ENCODE measurements around the gene GPR3.
A peak's percentile ranks its signal among the peaks of the same experiment; 100 is the strongest.

GPR3 gene

DNA sequence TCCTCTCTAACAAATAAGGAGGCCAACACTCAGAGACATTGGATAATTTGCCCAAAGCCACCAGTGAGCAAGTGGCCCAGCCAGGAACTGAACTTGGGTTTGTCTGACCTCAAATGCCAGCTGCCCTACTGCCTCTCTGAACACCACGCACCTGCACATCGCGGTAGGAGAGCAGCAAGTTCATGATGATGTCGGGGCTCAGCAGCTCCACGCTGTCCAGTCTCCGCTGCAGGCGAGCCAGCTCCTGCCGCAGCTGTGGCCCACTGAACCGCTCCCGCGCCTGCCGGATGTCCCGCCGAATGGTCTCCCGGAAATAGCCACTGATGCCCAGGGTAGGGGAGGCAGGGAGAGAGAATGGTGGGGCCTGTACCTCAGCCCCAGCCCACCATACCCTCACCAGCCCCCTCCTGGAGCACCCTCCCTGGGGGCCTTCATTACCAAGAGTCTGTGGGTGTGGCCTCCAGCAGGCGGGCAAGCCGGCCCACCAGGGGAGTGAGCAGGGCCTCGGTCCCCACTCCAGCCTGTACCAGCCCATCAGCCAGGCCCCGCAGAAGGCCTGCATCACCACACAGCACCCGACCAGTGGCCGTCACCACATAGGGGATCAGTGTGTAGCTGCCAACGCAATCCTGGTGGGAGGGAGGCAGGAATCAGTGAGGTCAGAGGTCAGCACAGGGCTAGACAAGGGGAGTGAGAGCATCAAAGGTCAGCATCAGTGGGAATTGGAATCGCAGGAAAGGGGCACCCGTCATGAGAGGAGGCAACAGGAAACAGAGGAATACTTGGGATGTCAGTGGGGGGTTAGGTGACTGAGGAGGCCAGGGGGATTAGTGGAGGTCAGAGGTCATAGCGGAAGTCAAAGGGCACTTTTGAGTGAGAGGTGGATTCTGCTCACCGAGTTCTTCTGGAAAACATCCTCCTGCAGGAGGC is 28.4 kb upstream of the GPR3 start:
- Histone ChIP-seq H3K27ac (ENCODE audit: low read length) (no peak overlapping the region), H2AFZ (ENCODE audit: low read depth, low read length) (no peak overlapping the region), H3K9me3 (ENCODE audit: insufficient read depth, low read length, severe bottlenecking) (no peaks in the 10 kb centered on the region), H3K4me2 (ENCODE audit: insufficient read depth, low read length) (no peak overlapping the region), H3K4me1 (ENCODE audit: insufficient read depth, low read length) (peaks cover 27% of the 10 kb centered on the region), H3K9ac (ENCODE audit: low read depth, low read length) (no peak overlapping the region), H3K4me3 (ENCODE audit: low read depth in 1 of 2, low read length in 2 of 2) (no peak overlapping the region), H3K79me2 (ENCODE audit: insufficient read depth, low read length) (no peaks in the 10 kb centered on the region), H3K27me3 (ENCODE audit: insufficient read depth, low read length, poor library complexity) (peaks cover 25% of the 10 kb centered on the region), H3K36me3 (ENCODE audit: insufficient read depth, low read length) (no peaks in the 10 kb centered on the region), H4K20me1 (ENCODE audit: insufficient read depth, low read length) (no peaks in the 10 kb centered on the region)
- TF ChIP-seq, protein P1, sequence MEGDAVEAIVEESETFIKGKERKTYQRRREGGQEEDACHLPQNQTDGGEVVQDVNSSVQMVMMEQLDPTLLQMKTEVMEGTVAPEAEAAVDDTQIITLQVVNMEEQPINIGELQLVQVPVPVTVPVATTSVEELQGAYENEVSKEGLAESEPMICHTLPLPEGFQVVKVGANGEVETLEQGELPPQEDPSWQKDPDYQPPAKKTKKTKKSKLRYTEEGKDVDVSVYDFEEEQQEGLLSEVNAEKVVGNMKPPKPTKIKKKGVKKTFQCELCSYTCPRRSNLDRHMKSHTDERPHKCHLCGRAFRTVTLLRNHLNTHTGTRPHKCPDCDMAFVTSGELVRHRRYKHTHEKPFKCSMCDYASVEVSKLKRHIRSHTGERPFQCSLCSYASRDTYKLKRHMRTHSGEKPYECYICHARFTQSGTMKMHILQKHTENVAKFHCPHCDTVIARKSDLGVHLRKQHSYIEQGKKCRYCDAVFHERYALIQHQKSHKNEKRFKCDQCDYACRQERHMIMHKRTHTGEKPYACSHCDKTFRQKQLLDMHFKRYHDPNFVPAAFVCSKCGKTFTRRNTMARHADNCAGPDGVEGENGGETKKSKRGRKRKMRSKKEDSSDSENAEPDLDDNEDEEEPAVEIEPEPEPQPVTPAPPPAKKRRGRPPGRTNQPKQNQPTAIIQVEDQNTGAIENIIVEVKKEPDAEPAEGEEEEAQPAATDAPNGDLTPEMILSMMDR (IDR thresholded peaks at IDR 0.05; ENCODE audit: borderline replicate concordance, extremely low read depth, low read length, poor library complexity, severe bottlenecking): no peak
- no peak for TF ChIP-seq EZH2 (IDR thresholded peaks at IDR 0.05; ENCODE audit: borderline replicate concordance, low read depth, low read length, severe bottlenecking)
- no peak for ATAC-seq (ENCODE audit: insufficient read depth, low read depth)
- DNase-seq: no peak

DNA sequence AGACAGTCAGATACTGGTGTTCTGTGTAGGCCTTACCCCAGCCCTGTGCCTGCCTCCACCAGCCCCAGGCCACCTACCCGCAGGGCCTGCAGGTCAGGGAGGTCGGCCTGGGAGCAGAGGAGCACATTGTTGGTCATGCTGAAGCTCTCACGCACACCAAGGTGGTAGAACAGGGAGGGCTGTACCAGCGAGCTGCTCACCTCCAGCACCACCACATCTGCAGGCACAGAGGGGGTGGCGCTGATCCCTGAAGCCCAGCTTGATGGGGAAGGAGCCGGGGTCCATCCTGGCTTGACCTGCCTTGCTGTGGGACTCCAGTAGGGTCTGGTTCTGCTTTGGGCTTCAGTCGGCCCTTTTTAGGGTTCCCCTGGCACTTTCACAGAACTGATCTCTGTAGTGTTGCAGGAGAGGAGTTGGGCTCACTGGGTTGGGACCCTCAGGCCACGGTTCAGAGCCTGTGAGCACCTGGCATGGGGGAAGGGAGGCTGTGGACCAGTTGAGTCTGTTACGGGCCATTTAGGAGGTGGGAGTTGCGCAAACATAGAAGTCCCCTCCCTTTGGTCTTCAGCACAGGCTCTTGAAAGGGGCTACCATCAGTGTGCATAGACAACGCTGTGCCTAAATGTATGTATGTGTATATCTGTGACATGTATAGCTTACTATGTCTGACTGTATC is 27.6 kb upstream of the GPR3 start:
- TF ChIP-seq EZH2 (IDR thresholded peaks at IDR 0.05; ENCODE audit: borderline replicate concordance, low read depth, low read length, severe bottlenecking): no peak
- TF ChIP-seq, protein P1 (IDR thresholded peaks at IDR 0.05; ENCODE audit: borderline replicate concordance, extremely low read depth, low read length, poor library complexity, severe bottlenecking): no peak
- Histone ChIP-seq H3K4me3 (ENCODE audit: low read depth in 1 of 2, low read length in 2 of 2) (peak overlapping the region in 1 of 2 experiments; percentile 58; a peak in 2 of 4 replicates), H3K36me3 (ENCODE audit: insufficient read depth, low read length) (no peaks in the 10 kb centered on the region), H3K9me3 (ENCODE audit: insufficient read depth, low read length, severe bottlenecking) (no peaks in the 10 kb centered on the region), H3K4me2 (ENCODE audit: insufficient read depth, low read length) (peak overlapping the region; percentile 82), H3K4me1 (ENCODE audit: insufficient read depth, low read length) (peaks cover 27% of the 10 kb centered on the region), H3K27me3 (ENCODE audit: insufficient read depth, low read length, poor library complexity) (peaks cover 28% of the 10 kb centered on the region), H3K9ac (ENCODE audit: low read depth, low read length) (peak overlapping the region; percentile 10; the same call in 1 of the 2 replicates), H3K27ac (ENCODE audit: low read length) (no peak overlapping the region), H2AFZ (ENCODE audit: low read depth, low read length) (peak overlapping the region; percentile 48; the same call in 1 of the 2 replicates), H4K20me1 (ENCODE audit: insufficient read depth, low read length) (no peaks in the 10 kb centered on the region), H3K79me2 (ENCODE audit: insufficient read depth, low read length) (no peaks in the 10 kb centered on the region)
- no peak for ATAC-seq (ENCODE audit: insufficient read depth, low read depth)
- no peak for DNase-seq

DNA sequence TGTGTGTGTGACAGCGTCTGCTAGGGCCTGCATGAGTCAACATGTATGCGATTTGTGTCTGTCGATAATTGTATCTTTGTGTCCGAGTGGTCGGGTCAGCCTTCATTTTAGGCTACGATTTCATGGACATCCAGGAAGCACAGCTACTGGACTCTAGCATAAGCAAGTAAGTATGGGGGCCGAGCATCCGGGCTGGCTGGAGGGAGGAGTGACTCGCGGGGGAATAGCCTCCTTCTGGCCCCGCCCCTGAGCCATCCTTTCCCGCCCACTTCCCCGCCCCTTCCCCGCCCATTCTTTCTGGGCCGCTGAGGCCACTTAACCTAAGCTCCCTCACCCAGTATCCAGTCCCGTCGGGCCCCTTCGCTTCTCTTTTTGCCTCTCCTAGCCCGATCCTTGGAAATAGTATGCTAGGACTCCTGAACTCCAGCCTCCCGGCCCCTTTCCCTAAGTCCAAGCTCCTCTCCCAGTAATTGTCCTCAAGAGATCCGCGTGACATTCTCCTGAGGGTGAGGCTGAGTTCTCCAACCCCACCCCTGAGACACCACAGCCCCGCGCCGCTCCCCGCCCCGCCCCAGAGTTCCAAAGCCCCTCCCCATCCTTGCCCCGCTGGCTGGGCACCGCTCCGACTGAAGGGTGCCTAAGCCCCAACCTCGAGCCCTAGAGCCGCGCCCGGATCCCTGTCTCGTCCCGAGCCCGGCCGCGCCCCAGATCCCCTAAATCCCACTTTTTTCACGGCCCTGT is 26.9 kb upstream of the GPR3 start:
- Histone ChIP-seq H3K27ac (ENCODE audit: low read length) (no peak overlapping the region), H2AFZ (ENCODE audit: low read depth, low read length) (peak overlapping the region; percentile 61), H3K9me3 (ENCODE audit: insufficient read depth, low read length, severe bottlenecking) (no peaks in the 10 kb centered on the region), H3K4me3 (ENCODE audit: low read depth in 1 of 2, low read length in 2 of 2) (peak overlapping the region; percentile 32 to 58; a peak in 3 of 4 replicates), H3K4me2 (ENCODE audit: insufficient read depth, low read length) (peak overlapping the region; percentile 82), H3K36me3 (ENCODE audit: insufficient read depth, low read length) (no peaks in the 10 kb centered on the region), H4K20me1 (ENCODE audit: insufficient read depth, low read length) (no peaks in the 10 kb centered on the region), H3K4me1 (ENCODE audit: insufficient read depth, low read length) (peaks cover 27% of the 10 kb centered on the region), H3K27me3 (ENCODE audit: insufficient read depth, low read length, poor library complexity) (peaks cover 32% of the 10 kb centered on the region), H3K9ac (ENCODE audit: low read depth, low read length) (peak overlapping the region; percentile 54), H3K79me2 (ENCODE audit: insufficient read depth, low read length) (no peaks in the 10 kb centered on the region)
- TF ChIP-seq, protein P1 (IDR thresholded peaks at IDR 0.05; ENCODE audit: borderline replicate concordance, extremely low read depth, low read length, poor library complexity, severe bottlenecking): no peak
- peak; percentile 67 for TF ChIP-seq EZH2 (IDR thresholded peaks at IDR 0.05; ENCODE audit: borderline replicate concordance, low read depth, low read length, severe bottlenecking)
- DNase-seq: peak; percentile 78
- ATAC-seq (ENCODE audit: insufficient read depth, low read depth): peak; percentile 75
